ENCODE measurements around the gene WNK2.

- TF ChIP-seq CTCF (IDR thresholded peaks at IDR 0.05): no peak
- no peak for TF ChIP-seq POLR2A (IDR thresholded peaks at IDR 0.05; ENCODE audit: low read depth)
Observed at GRCh38 chr9:93177676-93178075, 6.3 kb upstream of the WNK2 start.

All from esophagus muscularis mucosa (tissue), 3 donors.